C4-2B (cell line): ENCODE measurements around the gene MIAT.

ENCODE experiments used
- H3K27ac ChIP-seq: fragments of 450-650 bp; 2 replicates; pipeline ENCODE4 v1.5.1; 2017
- CTCF ChIP-seq: fragments of 450-650 bp; conservative IDR thresholded peaks from 2 replicates; pipeline ENCODE4 v1.5.1; 2017; ENCODE audit warnings: mild to moderate bottlenecking
- ZFX ChIP-seq: fragments of 450-650 bp; IDR thresholded peaks from 2 replicates; pipeline ENCODE4 v1.6.1; 2017

MIAT gene

GRCh38 chr22:26614322-26614721 lies 43.1 kb upstream of the MIAT start:
- no peak for TF ChIP-seq ZFX
- TF ChIP-seq CTCF = no peak
- no peak overlapping the region for H3K27ac ChIP-seq

GRCh38 chr22:26615149-26615548 lies 42.2 kb upstream of the MIAT start:
- no peak overlapping the region for H3K27ac ChIP-seq
- TF ChIP-seq ZFX (no peak), CTCF (no peak)

DNA sequence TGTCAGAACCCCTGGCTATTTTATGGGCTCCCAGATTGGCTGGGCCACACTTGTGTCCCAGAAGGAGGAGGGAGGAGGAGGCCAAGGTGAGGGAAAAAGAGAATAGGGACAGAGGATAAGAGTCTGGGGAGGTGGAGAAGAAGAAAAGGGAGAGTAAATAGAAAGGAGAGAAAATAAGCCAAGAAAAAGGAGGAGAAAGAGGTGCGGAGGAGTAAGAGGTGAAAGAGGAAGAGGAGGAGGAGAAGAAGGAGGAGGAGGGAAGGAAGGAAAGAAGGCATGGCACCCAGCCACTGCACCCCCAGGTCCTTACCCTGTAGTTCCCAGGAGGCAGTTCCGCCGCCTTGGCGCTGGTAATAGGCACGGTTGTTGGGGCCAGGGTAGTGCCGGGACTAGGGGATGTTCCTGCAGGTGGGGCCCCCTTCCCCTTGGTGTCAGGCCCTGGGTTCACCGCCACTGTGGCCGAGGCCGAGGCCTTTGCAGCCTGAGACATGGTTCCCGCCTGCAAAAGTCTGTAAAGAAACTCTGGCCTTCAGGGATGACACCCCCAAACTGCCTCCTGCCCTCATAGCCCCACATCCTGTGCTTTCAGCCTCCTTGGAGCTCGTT lies 41.5 kb upstream of the MIAT start:
- no peak overlapping the region for H3K27ac ChIP-seq
- TF ChIP-seq CTCF (no peak), ZFX (no peak)

GRCh38 chr22:26616650-26617049 lies 40.7 kb upstream of the MIAT start:
- no peak overlapping the region for H3K27ac ChIP-seq
- no peak for TF ChIP-seq ZFX
- no peak for TF ChIP-seq CTCF

DNA sequence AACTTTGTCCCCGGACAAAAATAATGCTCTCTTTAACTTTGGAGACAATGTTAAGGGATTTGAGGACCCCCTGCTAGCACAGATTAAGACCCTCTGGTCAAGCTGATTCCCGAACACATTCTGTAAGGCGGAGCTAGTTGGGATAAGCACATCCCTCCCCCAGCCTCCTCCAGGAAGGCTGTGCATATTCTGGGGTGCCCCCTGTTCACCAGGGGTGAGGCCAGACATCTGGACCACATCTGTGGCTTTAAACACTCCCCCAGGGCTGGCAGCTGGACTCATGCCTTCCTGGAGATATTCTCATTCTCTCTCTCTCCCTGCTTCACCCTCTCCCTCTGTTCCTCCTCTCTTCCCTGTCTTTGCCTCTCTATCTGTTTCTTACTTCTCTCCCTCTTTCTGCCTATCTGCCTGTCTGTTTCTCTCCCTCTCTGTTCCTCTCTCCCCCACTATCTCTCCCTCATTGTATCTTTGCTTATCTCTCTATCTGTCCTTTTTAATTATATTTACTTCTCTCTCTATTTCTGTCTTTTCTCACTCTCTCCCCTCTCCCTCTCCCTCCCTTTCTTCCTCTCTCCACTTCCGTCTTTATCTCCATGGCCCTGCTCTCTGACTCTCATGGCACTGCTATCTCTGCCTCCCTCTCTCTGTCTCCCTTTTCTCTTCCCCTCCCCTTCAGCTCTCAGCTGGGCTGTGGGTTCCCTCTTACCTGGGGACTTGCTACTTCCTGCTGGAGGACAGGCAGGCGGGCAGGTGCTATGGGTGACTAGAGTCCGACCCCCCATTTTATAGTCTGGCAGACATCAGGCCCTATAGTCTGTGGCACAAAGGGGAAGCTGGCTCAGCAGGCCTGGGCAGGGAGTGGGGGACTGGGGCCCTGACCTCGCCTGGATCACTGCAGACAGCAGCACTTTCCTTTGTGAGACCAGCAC lies 39.9 kb upstream of the MIAT start, which contains the start of gene CRYBB1:
Gene CRYBB1 (minus strand): TSS at position 757 of the 929 bp plus-strand sequence. CDS start 1,708 bp downstream, outside the sequence.
- no peak within 1 kb of the TSS for H3K27ac ChIP-seq
- TF ChIP-seq ZFX (no peak), CTCF (no peak)

DNA sequence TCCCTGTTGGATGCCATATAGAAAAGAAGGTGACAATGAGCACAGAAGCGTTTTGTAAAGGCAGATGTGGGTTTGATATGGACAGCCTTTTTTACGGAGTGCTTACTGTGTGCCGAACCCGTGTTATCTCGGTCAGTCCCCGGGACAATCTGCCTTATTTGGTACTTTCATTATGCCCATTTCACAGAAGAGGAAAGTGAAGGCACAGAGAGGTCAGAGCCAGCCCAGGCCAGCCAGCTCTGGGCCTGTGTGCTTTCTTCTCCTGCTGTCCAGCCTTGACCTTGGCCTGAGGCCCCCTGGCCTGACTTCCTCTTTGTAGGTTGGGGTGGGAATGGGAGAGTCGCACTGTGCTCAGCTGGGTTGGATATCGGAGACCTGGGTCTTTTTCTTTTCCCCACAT lies 38.9 kb upstream of the MIAT start:
- TF ChIP-seq ZFX (no peak), CTCF (no peak)
- H3K27ac ChIP-seq = no peak overlapping the region

- TF ChIP-seq ZFX (no peak), CTCF (no peak)
- H3K27ac ChIP-seq = no peak overlapping the region
Measured at GRCh38 chr22:26619510-26619909, 37.9 kb upstream of the MIAT start.
